Measurements from ENCODE around the gene TCHHL1.

TCHHL1 gene

GRCh38 chr1:152112885-152113432 lies 24.1 kb upstream of the TCHHL1 start:
- no peak for DNase-seq (ENCODE audit: low spot score)
- no peak for TF ChIP-seq CTCF (IDR thresholded peaks at IDR 0.05; ENCODE audit: extremely low read depth, missing control alignments)

- DNase-seq (ENCODE audit: low spot score): no peak
- no peak for TF ChIP-seq CTCF (IDR thresholded peaks at IDR 0.05; ENCODE audit: extremely low read depth, missing control alignments)
These were observed 23.4 kb upstream of the TCHHL1 start for GRCh38 chr1:152112101-152112884.

- TF ChIP-seq CTCF (IDR thresholded peaks at IDR 0.05; ENCODE audit: extremely low read depth, missing control alignments): no peak
- DNase-seq (ENCODE audit: low spot score): no peak
These were observed 22.7 kb upstream of the TCHHL1 start for GRCh38 chr1:152111515-152111968.

- no peak for TF ChIP-seq CTCF (IDR thresholded peaks at IDR 0.05; ENCODE audit: extremely low read depth, missing control alignments)
- DNase-seq (ENCODE audit: low spot score): no peak
These were observed 22.1 kb upstream of the TCHHL1 start for GRCh38 chr1:152110860-152111514.

- TF ChIP-seq CTCF (IDR thresholded peaks at IDR 0.05; ENCODE audit: extremely low read depth, missing control alignments): no peak
- no peak for DNase-seq (ENCODE audit: low spot score)
These were observed 21.5 kb upstream of the TCHHL1 start for GRCh38 chr1:152110365-152110859.

GRCh38 chr1:152109998-152110294 lies 21.1 kb upstream of the TCHHL1 start:
- no peak for TF ChIP-seq CTCF (IDR thresholded peaks at IDR 0.05; ENCODE audit: extremely low read depth, missing control alignments)
- no peak for DNase-seq (ENCODE audit: low spot score)

Measured in GM20000 (cell line).